Urinary bladder (tissue), 4 donors: ENCODE data around the gene C22orf23. TPM values are rescaled to one million over a fixed set of nuclear protein-coding genes. Genes with fewer than 3 reads are reported as not detected.

Experiments
- DNase-seq: peaks from one replicate; pipeline ENCODE4 v3.0.0-alpha.2; 2015; ENCODE audit errors: extremely low spot score
- H3K27ac ChIP-seq: one replicate; pipeline ENCODE4 v1.5.1; 2013; ENCODE audit warnings: low read depth, mild to moderate bottlenecking, moderate library complexity
- H3K36me3 ChIP-seq: one replicate; pipeline ENCODE4 v1.6.1; 2013; ENCODE audit warnings: mild to moderate bottlenecking, moderate library complexity; ENCODE audit not compliant: insufficient read depth
- H3K4me1 ChIP-seq: one replicate; pipeline ENCODE4 v1.6.1; 2013; ENCODE audit warnings: mild to moderate bottlenecking, moderate library complexity; ENCODE audit not compliant: insufficient read depth
- H3K4me3 ChIP-seq: one replicate; pipeline ENCODE4 v1.5.1; 2013; ENCODE audit warnings: low read depth, low read length
- WGBS: extraction: QIAGEN DNeasy Blood & Tissue Kit; methylation state at CpG from one replicate; pipeline ENCODE4 v1.1.7; 2013; 5-methylcytosine and 5-hydroxymethylcytosine counted together
- polyA plus RNA-seq: library from polyadenylated mRNA; stranded (reverse); fragments of 200-250 nt; gene quantifications from one replicate; pipeline ENCODE4 v1.2.3, GENCODE V29; 2013
- total RNA-seq: library from RNA; depleted of rRNA; stranded (reverse); fragments of >200 nt; gene quantifications from one replicate; pipeline ENCODE4 v1.2.3, GENCODE V29; 2014
- donor health status: healthy with polysubstance abuse.
- donor health status: healthy.

The C22orf23 gene
- total RNA-seq (0.26 TPM), polyA plus RNA-seq (0.95 TPM)

- Histone ChIP-seq H3K4me3 (peak within 1 kb of the TSS; percentile 79), H3K27ac (peak within 1 kb of the TSS; percentile 68), H3K4me1 (no peaks in the 10 kb centered on the region), H3K36me3 (no peaks in the 10 kb centered on the region)
- under 1% methylated on average over 52 of the region's 52 CpGs for WGBS
- DNase-seq = peak; percentile 92
Measured at GRCh38 chr22:37953437-37954179, at the start of gene C22orf23, which contains the start of gene POLR2F. C22orf23 (minus strand) TSS chr22:37953601; CDS start chr22:37953149, 452 bp downstream. POLR2F (plus strand) TSS chr22:37953699; CDS start chr22:37953788, 89 bp downstream.

DNA sequence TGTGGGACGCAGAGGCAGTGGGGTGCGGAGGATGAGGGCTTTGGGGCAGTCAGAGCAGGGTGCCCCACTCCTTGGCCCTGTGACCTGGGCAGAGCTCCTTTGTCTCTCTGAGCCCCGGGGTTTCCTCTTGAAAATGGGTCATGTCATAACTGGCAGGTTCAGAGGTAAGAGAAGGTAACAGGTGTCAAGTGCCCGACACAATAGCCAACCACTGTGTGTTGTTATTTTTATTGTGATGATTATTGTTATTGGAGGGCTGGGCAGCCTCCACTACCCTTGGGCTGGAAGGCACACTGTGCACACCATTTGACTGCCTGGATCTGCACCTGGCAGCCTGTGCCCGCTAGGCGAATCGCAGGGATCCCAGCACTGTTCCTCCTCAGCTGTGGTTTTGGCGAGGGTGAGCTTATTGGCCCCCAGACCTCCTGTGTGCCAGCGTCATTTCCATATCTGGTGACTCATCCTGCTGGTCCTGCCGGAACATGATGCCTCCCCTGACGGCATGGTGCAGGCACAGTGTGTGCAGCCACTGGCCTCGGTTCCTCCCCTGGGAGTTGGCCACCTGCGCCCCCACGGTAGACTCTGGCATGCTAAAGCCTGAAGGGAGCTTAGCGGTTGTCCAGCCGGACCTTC lies 46.4 kb upstream of the C22orf23 start:
- H3K4me1 ChIP-seq = no peaks in the 10 kb centered on the region
- 70% methylated on average over 16 of the region's 16 CpGs for WGBS
- no peak overlapping the region for H3K27ac ChIP-seq
- no peaks in the 10 kb centered on the region for H3K36me3 ChIP-seq
- no peak for DNase-seq
- no peak overlapping the region for H3K4me3 ChIP-seq

DNA sequence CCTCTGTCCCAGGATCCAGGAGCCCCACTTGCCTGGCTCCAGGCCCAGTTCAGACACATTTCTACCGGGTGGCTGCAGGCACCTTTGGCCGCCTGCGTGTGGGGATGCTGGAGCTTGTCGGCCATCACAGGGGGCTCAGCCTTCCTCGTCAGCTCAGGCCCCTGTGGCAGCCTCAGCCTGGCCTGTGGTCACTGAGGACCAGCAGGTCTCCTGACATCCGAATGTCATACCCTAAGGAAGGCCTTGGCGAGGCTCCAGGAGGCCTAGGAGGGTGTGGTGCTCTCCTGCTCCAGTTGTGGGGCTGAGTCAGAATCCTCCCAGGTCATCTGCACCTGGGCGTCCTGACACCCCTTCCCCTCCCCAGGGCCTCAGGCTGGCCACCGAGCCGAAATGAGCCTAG lies 45.8 kb upstream of the C22orf23 start:
- 73% methylated on average over 10 of the region's 10 CpGs for WGBS
- no peak overlapping the region for H3K27ac ChIP-seq
- H3K4me1 ChIP-seq = no peaks in the 10 kb centered on the region
- no peak overlapping the region for H3K4me3 ChIP-seq
- no peak for DNase-seq
- H3K36me3 ChIP-seq = no peaks in the 10 kb centered on the region

DNA sequence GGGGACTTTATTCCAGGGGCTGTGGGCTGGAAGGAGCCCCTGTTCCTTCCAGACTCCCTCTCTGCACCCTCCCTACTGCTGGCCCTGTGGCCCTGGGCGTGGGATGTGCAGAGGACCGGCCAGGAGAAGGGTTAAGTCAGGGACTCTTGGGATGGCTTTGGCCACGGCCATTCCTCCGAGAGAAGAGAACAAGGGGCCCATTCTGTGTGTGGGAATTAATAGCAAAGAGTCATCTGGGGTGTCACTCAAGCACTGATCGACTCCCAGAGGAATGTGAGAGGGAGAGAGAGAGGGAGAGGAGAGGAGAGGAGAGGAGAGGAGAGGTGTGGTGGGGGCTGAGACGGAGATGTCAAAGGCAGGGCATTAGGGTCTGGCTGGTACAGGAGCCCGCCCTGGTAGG lies 45.1 kb upstream of the C22orf23 start:
- no peak overlapping the region for H3K27ac ChIP-seq
- no peak for DNase-seq
- no peaks in the 10 kb centered on the region for H3K36me3 ChIP-seq
- 69% methylated on average over 7 of the region's 7 CpGs for WGBS
- H3K4me3 ChIP-seq = no peak overlapping the region
- H3K4me1 ChIP-seq = no peaks in the 10 kb centered on the region

DNA sequence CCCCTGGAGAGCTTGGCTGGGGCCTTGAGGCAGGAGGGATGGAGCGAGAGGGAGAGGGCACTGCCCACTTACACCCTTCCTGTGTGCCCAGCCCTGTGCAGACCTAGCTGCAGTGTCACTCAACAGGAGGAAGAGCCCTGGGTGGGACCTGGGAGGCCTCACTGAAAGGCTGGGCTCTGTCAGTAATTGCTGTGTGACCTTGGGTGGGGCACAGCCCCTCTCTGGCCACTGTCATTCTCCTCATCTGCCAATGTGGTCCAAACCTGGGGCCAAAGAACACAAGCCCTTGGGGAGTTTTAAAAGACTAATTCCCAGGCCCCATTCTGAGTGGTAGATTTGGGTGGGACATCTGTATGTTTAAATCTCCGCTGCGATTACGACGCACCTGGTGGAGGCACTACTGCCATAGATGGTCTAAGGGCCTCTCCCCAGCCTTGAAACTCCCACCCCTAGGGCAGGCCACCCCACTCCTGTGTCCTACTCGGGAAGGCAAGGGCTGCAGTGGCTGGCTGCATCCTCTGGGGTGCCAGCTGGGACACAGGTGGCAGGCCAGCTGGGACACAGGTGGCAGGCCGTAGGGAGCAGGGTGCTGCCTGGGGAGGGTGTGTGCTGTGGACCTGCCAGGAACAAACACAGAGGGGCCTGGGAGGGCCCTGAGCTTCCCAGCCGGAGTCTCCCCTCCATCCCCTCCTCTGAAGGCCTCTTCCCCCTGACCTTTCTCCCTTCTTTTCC lies 43.3 kb upstream of the C22orf23 start:
- no peak for DNase-seq
- H3K36me3 ChIP-seq = no peaks in the 10 kb centered on the region
- no peaks in the 10 kb centered on the region for H3K4me1 ChIP-seq
- H3K4me3 ChIP-seq = no peak overlapping the region
- 88% methylated on average over 8 of the region's 8 CpGs for WGBS
- no peak overlapping the region for H3K27ac ChIP-seq

- no peak overlapping the region for H3K27ac ChIP-seq
- DNase-seq = no peak
- no peaks in the 10 kb centered on the region for H3K36me3 ChIP-seq
- H3K4me1 ChIP-seq = no peaks in the 10 kb centered on the region
- H3K4me3 ChIP-seq = no peak overlapping the region
- 57% methylated on average over 4 of the region's 4 CpGs for WGBS
Measured at GRCh38 chr22:37996079-37996478, 42.7 kb upstream of the C22orf23 start.

DNA sequence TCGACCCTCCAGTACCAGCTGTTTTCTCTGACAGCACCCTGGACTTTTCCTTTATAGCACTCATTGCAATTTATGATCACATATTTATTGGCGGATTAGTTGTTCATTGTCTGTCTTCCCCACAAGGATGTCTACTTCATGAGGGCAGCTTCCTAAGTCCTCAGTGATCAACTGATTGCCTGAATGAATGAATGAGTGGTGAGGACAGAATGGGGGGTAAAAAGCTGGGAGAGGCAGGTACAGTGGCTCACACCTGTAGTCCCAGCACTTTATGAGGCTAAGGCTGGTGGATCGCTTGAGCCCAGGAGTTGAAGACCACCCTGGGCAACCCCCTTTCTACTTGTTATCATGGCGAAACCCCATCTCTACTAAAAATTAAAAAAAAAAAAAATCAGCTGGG lies 42.1 kb upstream of the C22orf23 start:
- H3K36me3 ChIP-seq = no peaks in the 10 kb centered on the region
- H3K27ac ChIP-seq = no peak overlapping the region
- no peak overlapping the region for H3K4me3 ChIP-seq
- no peaks in the 10 kb centered on the region for H3K4me1 ChIP-seq
- DNase-seq = no peak
- 79% methylated on average over 4 of the region's 4 CpGs for WGBS

GRCh38 chr22:37994982-37995381 lies 41.6 kb upstream of the C22orf23 start:
- Histone ChIP-seq H3K36me3 (no peaks in the 10 kb centered on the region), H3K4me1 (no peaks in the 10 kb centered on the region), H3K27ac (no peak overlapping the region), H3K4me3 (no peak overlapping the region)
- WGBS = 90% methylated on average over 6 of the region's 6 CpGs
- DNase-seq = no peak

DNA sequence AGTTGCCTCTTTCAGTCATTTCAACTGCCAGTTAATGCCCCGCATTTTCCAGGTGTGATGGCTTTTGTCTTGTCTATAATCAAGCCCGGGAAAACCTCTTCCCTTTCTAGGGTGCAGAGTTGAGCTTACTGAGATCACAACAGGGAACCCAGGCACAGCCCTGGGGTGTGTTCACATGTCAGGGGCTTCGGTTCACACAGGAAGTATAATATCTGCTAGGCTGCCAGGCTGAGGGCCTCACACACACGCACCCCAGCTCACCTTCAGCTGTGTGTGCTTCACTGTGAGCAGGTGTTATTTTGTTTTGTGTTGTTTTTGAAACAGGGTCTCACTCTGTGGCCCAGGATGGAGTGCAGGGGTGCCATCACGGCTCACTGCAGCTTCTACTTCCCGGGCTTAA lies 40.6 kb upstream of the C22orf23 start:
- Histone ChIP-seq H3K4me1 (no peaks in the 10 kb centered on the region), H3K27ac (no peak overlapping the region), H3K36me3 (no peaks in the 10 kb centered on the region), H3K4me3 (no peak overlapping the region)
- DNase-seq = no peak
- 80% methylated on average over 6 of the region's 6 CpGs for WGBS

GRCh38 chr22:37991731-37992442 lies 38.5 kb upstream of the C22orf23 start:
- 71% methylated on average over 6 of the region's 6 CpGs for WGBS
- no peaks in the 10 kb centered on the region for H3K4me1 ChIP-seq
- H3K4me3 ChIP-seq = no peak overlapping the region
- no peak overlapping the region for H3K27ac ChIP-seq
- no peak for DNase-seq
- H3K36me3 ChIP-seq = no peaks in the 10 kb centered on the region

GRCh38 chr22:37990862-37991261 lies 37.5 kb upstream of the C22orf23 start:
- H3K36me3 ChIP-seq = no peaks in the 10 kb centered on the region
- H3K4me3 ChIP-seq = no peak overlapping the region
- no peaks in the 10 kb centered on the region for H3K4me1 ChIP-seq
- no peak for DNase-seq
- WGBS = 90% methylated on average over 7 of the region's 7 CpGs
- H3K27ac ChIP-seq = no peak overlapping the region

DNA sequence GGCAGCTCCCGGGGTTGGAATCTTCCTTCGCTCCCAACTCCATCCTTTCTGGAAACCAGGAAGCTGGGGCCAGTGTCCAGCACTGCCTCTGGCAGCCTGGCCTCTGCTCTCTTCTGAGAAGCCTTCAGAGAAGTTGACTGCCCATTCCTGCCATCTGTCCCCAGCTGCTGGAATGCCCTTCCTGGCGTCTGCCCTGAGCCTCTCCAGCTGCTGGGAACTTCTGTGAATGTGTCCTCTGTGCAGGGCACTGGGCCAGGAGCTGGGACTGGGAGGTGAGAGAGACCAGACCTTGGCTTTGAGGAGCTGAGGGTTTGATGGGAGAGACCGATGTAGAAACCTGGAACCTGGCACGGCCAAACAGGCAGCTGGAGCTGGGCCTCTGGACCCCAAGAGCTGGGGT lies 36.9 kb upstream of the C22orf23 start:
- no peak overlapping the region for H3K4me3 ChIP-seq
- H3K4me1 ChIP-seq = no peaks in the 10 kb centered on the region
- DNase-seq = no peak
- H3K27ac ChIP-seq = no peak overlapping the region
- H3K36me3 ChIP-seq = no peaks in the 10 kb centered on the region
- WGBS = 53% methylated on average over 5 of the region's 5 CpGs
